Transverse colon (tissue), 4 donors: ENCODE data around the gene GPR68. TPM values are rescaled to one million over a fixed set of nuclear protein-coding genes. Genes with fewer than 3 reads are reported as not detected.

Experiments
- DNase-seq: peaks from one replicate; pipeline ENCODE4 v3.0.0-alpha.2; 2019
- H3K27ac ChIP-seq, 4 donors: fragments of 200-600 bp; sonication (generic); 2 replicates each; pipeline ENCODE4 v1.5.1; 2016 to 2018; ENCODE audit warnings: inconsistent platforms in 4 of 4
- H3K27me3 ChIP-seq: fragments of 200-600 bp; sonication (generic); 2 replicates; pipeline ENCODE4 v1.5.1; 2017; ENCODE audit warnings: inconsistent platforms
- H3K36me3 ChIP-seq, 4 donors: fragments of 200-600 bp; sonication (generic); 2 replicates each; pipeline ENCODE4 v1.5.1; 2017 to 2019; ENCODE audit warnings: inconsistent platforms in 4 of 4
- H3K4me1 ChIP-seq, 4 donors: fragments of 200-600 bp; sonication (generic); 2 replicates each; pipeline ENCODE4 v1.5.1; 2017 to 2020; ENCODE audit warnings: inconsistent platforms in 4 of 4
- H3K4me3 ChIP-seq, 4 donors: fragments of 200-600 bp; sonication (generic); 1 replicate in 1 of 4; 2 replicates in 3 of 4; pipeline versions ENCODE4 v1.5.1 to v1.6.1; 2017 to 2019; ENCODE audit warnings: inconsistent platforms in 4 of 4
- H3K9me3 ChIP-seq, 2 donors: fragments of 200-600 bp; sonication (generic); 2 replicates each; pipeline ENCODE4 v1.5.1; 2017 to 2019; ENCODE audit warnings: inconsistent platforms in 2 of 2
- CTCF ChIP-seq, 5 experiments: fragments of 200-600 bp in 3 of 5; fragments of 450-650 bp in 2 of 5; sonication (generic) in 3 of 5; IDR thresholded peaks; 1 replicate in 2 of 5; 2 replicates in 3 of 5; pipeline ENCODE4 v1.5.1; 2016 to 2017; ENCODE audit warnings: antibody characterized with exemption in 5 of 5, inconsistent platforms in 3 of 5, mild to moderate bottlenecking in 2 of 5, moderate library complexity in 1 of 5
- EP300 ChIP-seq: sonication (generic); formaldehyde crosslinking; IDR thresholded peaks from one replicate; pipeline ENCODE4 v1.6.1; 2017; ENCODE audit warnings: antibody characterized with exemption, low read depth
- POLR2A ChIP-seq: fragments of 450-650 bp; IDR thresholded peaks from one replicate; pipeline ENCODE4 v1.6.1; 2016; ENCODE audit warnings: antibody characterized with exemption, mild to moderate bottlenecking, moderate library complexity
- POLR2AphosphoS5 ChIP-seq, 3 donors: sonication (generic); formaldehyde crosslinking; IDR thresholded peaks; one replicate each; pipeline ENCODE4 v1.6.1; 2016; ENCODE audit warnings: antibody characterized with exemption in 3 of 3
- WGBS, 2 donors: methylation state at CpG; one replicate each; pipeline ENCODE4 v1.1.5; 2018; ENCODE audit warnings: low coverage in 1 of 2; 5-methylcytosine and 5-hydroxymethylcytosine counted together
- in situ Hi-C, 4 donors: fragments of 200-750 bp; cut with MboI; loops; one replicate each; pipeline versions ENCODE4 v1.15.0 to v1.15.1; 2017; ENCODE audit warnings: low sequenced_read_pairs in 3 of 4, low pct_ligation_motif_present in 1 of 4, low pct_unique_long_range_greater_than_20kb in 1 of 4
- intact Hi-C: fragments of 100-400 bp; cut with DNase I; formaldehyde crosslinking; loops from one replicate; pipeline ENCODE4 v1.15.1; 2023; ENCODE audit warnings: low total_unique reads
- total RNA-seq, 4 donors: library from RNA; depleted of rRNA; stranded (reverse); fragments of >200 nt; gene quantifications; one replicate each; pipeline ENCODE4 v1.1.0, GENCODE V29; 2016

GPR68 gene
- total RNA-seq, 4 donors from 2014 or later, result 0.48 to 0.80 (median 0.55) TPM; not detected in 1

GRCh38 chr14:91256661-91257060 lies 12.2 kb upstream of the GPR68 start:
- Histone ChIP-seq H3K27ac (peak overlapping the region in 2 of 4 donors; percentile 56 to 58), H3K4me3 (no peak overlapping the region), H3K9me3 (no peaks in the 10 kb centered on the region), H3K4me1 (peaks cover 12 to 36% (median 27%) of the 10 kb centered on the region in 4 donors), H3K36me3 (no peaks in the 10 kb centered on the region), H3K27me3 (peaks cover 5% of the 10 kb centered on the region)
- in situ Hi-C loops (no loop called here), intact Hi-C loops (no loop called here)
- no peak for DNase-seq
- TF ChIP-seq CTCF (IDR thresholded peaks at IDR 0.05) (no peak), POLR2AphosphoS5 (IDR thresholded peaks at IDR 0.05) (no peak), EP300 (no peak), POLR2A (no peak)
- WGBS, 2 donors, result 14 to 50% methylated on average over 1 of the region's 1 CpG

GRCh38 chr14:91255026-91255695 lies 10.7 kb upstream of the GPR68 start:
- no peaks in the 10 kb centered on the region for H3K36me3 ChIP-seq
- H3K9me3 ChIP-seq, result no peaks in the 10 kb centered on the region
- peak overlapping the region in 1 of 4 donors; percentile 22 for H3K27ac ChIP-seq
- H3K4me1 ChIP-seq, result peaks cover 12 to 39% (median 29%) of the 10 kb centered on the region in 4 donors
- no peak for DNase-seq
- intact Hi-C loops, result no loop called here
- no peak overlapping the region for H3K4me3 ChIP-seq
- peaks cover 5% of the 10 kb centered on the region for H3K27me3 ChIP-seq
- 67 to 76% methylated on average over 3 to 9 of the region's 9 CpGs for WGBS, 2 donors
- in situ Hi-C loops, result no loop called here
- TF ChIP-seq POLR2A, result no peak
- TF ChIP-seq EP300, result no peak
- no peak for TF ChIP-seq POLR2AphosphoS5 (IDR thresholded peaks at IDR 0.05)
- TF ChIP-seq CTCF (IDR thresholded peaks at IDR 0.05), result no peak

DNA sequence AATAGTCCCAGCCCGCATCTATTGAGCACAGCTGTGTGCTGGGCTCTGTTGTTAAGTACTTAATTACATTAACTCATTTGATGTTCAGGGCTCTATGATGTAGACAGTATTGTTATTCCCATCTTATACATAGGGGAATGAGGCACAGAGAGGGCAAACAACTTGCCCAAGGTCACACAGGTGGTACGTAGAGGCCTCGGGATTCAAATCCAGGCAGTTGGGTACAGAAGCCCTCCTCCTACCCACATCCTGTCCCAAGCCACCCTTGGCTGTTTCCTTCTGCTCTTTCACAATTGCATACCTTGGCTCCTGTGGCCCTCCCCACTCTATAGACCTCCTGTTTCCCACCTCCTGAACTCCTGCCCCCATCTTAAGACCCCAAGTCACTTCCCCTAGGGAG lies 10.0 kb upstream of the GPR68 start:
- H3K27ac ChIP-seq, result peak overlapping the region in 2 of 4 donors; percentile 44 to 51
- WGBS, 2 donors, result 50 to 61% methylated on average over 2 to 3 of the region's 3 CpGs
- peaks cover 12 to 40% (median 31%) of the 10 kb centered on the region in 4 donors for H3K4me1 ChIP-seq

More for the DNA sequence above, 10.0 kb upstream of the GPR68 start:
- no peak for DNase-seq
- intact Hi-C loops, result no loop called here
- in situ Hi-C loops, result no loop called here
- peaks cover 5% of the 10 kb centered on the region for H3K27me3 ChIP-seq
- H3K9me3 ChIP-seq, result no peaks in the 10 kb centered on the region
- no peak for TF ChIP-seq POLR2A
- TF ChIP-seq EP300, result no peak
- TF ChIP-seq CTCF (IDR thresholded peaks at IDR 0.05), result no peak
- TF ChIP-seq POLR2AphosphoS5 (IDR thresholded peaks at IDR 0.05), result no peak
- H3K4me3 ChIP-seq, result no peak overlapping the region
- no peaks in the 10 kb centered on the region for H3K36me3 ChIP-seq
